IPS-18c (cell line): ENCODE measurements around the gene SLC17A2.

ENCODE experiments used
- H3K4me3 ChIP-seq: 2 replicates; pipeline ENCODE4 v1.7.0; 2013; ENCODE audit warnings: low read depth, mild to moderate bottlenecking, low read length, moderate library complexity; ENCODE audit not compliant: insufficient read depth
- H3K9me3 ChIP-seq: one replicate; pipeline ENCODE4 v1.6.1; 2013; ENCODE audit warnings: mild to moderate bottlenecking, low read length, moderate library complexity; ENCODE audit not compliant: control insufficient read depth, insufficient read depth

SLC17A2 gene

GRCh38 chr6:25930532-25931410 is at the start of gene SLC17A2:
TSS of gene SLC17A2 (minus strand) at chr6:25930691. CDS start at chr6:25925796, 4,895 bp downstream.
- Histone ChIP-seq H3K9me3 (no peaks in the 10 kb centered on the region), H3K4me3 (no peak within 1 kb of the TSS)

GRCh38 chr6:25975923-25976560 is 45.6 kb upstream of the SLC17A2 start:
- Histone ChIP-seq H3K9me3 (peaks cover 2% of the 10 kb centered on the region), H3K4me3 (no peak overlapping the region)

DNA sequence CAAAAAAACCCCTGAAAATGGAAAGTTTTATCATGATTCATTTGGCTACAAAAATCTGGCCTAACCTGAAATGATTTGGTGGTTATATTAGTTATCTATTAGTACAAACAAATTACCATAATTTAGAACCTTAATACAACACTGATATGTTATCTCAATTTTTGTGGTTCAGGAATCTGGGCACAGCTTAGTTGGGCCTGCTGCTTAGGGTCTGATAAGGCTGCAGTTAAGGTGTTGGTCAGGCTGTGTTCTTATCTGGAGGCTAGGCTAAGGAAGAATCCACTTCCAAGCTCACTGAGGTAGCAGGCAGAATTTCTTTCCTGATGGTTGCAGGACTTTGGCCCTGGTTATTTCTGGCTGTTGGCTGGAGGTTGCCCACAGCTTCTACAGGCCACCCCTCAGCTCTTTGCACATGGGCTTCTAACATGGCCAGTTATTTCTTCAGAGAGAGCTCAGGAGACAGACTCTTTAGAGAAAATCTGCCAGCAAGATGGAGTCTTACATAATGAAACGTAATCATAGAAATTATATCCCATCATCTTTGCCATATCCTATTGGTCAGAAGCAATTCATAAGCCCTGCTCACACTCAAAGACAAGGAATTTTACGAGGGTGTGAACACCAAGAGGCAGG is 43.5 kb upstream of the SLC17A2 start:
- Histone ChIP-seq H3K9me3 (no peaks in the 10 kb centered on the region), H3K4me3 (no peak overlapping the region)

DNA sequence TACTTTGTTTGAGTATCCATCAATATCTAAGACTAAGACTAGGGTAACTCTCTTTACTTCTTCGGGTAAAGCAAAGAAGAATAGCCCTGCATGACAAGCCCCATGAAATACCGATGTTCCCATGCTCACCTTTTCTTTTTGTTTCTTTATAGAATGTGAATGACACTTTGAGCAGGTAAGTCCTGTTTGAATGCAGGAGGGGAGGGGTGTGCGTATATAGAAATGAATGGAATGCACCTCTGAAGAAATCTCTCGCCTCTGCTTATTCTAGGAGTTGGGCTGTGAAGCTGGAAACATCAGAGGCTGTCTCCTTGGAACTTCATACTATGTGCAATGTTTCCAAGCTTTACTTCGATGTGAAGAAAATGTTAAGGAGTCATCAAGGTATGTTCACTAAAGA is 42.4 kb upstream of the SLC17A2 start:
- Histone ChIP-seq H3K4me3 (no peak overlapping the region), H3K9me3 (no peaks in the 10 kb centered on the region)

- Histone ChIP-seq H3K4me3 (no peak overlapping the region), H3K9me3 (no peaks in the 10 kb centered on the region)
Measured at GRCh38 chr6:25972128-25972527, 41.6 kb upstream of the SLC17A2 start.

DNA sequence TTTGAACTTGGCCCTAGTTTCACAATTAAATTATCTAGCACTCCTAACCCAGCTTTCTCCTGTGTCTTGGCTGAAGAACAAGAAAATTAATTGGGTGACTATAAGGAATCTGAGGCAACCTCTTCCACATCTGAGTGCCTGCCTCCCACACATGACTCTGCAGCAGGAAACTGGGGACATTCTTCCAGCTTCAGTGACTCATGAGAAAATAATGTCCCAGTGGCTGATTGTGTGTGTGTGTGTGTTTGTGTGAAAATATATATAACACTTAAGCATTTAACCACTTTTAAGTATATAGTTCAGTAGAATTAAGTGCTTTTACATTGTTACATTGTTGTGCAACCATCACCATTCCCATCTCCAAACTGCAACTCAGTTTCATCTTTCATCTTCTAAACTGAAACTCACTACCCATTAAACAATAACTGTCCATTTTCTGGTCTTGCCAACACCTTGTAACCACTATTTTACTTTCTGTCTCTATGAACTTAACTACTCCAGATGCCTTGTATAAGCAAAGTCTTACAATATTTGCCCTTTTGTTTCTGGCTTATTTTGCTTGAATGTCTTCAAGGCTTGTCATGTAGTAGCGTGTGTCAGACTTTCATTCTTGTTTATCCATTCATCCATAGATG is 40.8 kb upstream of the SLC17A2 start:
- H3K4me3 ChIP-seq, result no peak overlapping the region
- no peaks in the 10 kb centered on the region for H3K9me3 ChIP-seq

DNA sequence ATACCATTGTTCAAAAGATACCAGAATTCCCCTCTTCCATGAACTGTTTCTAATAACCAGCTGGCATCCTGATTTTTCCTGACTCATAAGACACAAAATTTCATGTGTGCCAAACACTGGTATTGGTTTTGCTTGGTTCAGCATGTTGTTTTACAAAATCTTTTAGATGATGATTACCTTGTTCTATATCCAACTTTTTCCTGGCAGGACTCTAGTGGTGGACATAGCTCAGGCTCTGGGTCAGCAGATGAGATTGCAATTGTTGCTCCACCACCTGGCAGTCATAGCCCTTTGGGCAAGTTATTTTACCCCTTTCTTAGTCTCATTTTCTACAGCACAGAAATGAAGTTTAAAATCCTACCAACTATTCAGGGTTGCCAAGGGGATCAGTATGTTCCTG is 38.3 kb upstream of the SLC17A2 start:
- Histone ChIP-seq H3K9me3 (no peaks in the 10 kb centered on the region), H3K4me3 (no peak overlapping the region)

DNA sequence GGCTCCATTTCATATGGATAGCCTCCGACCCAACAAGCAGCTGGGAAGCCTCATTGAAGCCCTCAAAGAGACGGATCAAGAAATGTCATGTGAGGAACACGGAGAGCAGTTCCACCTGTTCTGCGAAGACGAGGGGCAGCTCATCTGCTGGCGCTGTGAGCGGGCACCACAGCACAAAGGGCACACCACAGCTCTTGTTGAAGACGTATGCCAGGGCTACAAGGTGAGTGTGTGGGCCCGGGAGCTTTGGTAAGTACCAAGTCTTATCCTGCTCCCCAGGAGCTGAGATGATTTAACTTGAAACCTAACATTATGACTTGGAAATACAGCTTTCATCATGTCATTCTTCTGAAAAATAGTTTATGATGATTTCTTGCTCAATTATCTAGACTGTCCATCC is 36.2 kb upstream of the SLC17A2 start:
- H3K4me3 ChIP-seq, result no peak overlapping the region
- no peaks in the 10 kb centered on the region for H3K9me3 ChIP-seq

DNA sequence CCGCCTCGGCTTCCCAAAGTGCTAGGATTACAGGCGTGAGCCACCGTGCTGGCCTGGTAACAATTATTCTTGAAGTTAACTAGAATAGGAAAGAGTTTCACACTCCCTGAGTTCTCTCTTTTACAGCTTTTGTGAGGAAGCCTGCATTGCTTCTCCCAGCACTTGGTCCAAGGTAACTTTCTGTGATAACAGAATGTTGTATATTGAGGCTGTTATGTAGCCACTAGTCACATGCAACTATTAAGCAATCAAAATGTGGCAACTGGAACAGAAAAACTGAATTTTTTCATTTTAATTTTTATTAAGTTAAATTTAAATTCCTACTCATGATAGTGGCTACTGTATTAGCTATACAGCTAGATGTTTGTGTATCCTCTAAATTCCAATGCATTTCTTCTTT is 34.6 kb upstream of the SLC17A2 start:
- H3K4me3 ChIP-seq, result no peak overlapping the region
- H3K9me3 ChIP-seq, result peaks cover 2% of the 10 kb centered on the region

- Histone ChIP-seq H3K4me3 (peak overlapping the region; percentile 25; the same call in 1 of the 2 replicates), H3K9me3 (peaks cover 5% of the 10 kb centered on the region)
Measured at GRCh38 chr6:25963426-25964123, 33.1 kb upstream of the SLC17A2 start.

DNA sequence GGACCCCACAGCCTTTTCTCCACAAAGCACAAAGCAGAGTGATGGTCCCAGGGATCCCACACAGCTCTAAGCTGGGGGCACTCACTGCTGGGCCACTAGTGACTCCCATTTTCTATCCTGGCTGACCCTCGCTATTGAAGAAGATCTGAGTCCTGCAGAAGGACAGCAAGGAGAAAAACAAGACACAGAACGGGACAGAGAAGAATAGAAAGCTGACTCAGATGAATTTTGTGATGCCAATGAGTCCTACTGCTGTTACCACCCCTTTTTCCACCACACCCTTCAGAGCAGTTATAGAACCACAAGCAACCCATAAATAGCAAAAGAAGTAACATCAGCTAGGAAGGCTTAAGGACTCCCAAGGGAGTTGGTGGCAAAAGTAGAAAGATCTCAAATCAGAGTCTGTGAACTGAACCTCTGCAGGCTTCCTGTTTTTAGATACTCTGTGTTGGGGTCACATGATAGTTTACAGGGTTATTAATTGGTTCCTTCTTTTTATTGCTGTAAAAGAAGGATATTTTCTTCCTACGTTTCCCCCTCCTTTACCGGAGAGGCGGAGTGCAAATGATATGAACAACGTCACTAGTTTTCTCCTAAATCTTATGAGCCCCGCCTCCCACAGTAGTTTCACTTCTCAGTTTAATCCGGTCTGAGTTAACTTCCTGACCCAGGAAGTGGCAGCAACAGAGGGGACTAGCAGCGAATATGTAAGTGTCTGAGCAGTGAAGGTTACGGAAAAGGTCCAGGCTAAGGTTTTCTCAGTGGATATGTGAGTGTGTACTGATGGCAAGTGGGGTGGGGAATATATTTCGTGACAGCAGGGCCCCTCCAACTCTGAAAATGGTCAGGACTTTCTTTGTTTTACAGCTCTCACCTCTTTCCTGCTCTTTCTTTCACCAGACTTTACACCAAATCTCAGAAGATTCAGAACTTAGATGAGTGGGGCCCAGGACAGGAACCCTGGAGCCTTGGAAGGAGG is 31.9 kb upstream of the SLC17A2 start, which contains the start of gene TRIM38:
Gene TRIM38 (plus strand): TSS at position 654 of the 979 bp plus-strand sequence. CDS start 3,721 bp downstream, outside the sequence.
- peaks cover 7% of the 10 kb centered on the region for H3K9me3 ChIP-seq
- H3K4me3 ChIP-seq, result peak within 1 kb of the TSS; percentile 40; the same call in 1 of the 2 replicates

- Histone ChIP-seq H3K9me3 (peaks cover 10% of the 10 kb centered on the region), H3K4me3 (no peak overlapping the region)
Measured at GRCh38 chr6:25961619-25962148, 31.2 kb upstream of the SLC17A2 start.

GRCh38 chr6:25960734-25961133 is 30.2 kb upstream of the SLC17A2 start:
- Histone ChIP-seq H3K9me3 (peaks cover 10% of the 10 kb centered on the region), H3K4me3 (no peak overlapping the region)

DNA sequence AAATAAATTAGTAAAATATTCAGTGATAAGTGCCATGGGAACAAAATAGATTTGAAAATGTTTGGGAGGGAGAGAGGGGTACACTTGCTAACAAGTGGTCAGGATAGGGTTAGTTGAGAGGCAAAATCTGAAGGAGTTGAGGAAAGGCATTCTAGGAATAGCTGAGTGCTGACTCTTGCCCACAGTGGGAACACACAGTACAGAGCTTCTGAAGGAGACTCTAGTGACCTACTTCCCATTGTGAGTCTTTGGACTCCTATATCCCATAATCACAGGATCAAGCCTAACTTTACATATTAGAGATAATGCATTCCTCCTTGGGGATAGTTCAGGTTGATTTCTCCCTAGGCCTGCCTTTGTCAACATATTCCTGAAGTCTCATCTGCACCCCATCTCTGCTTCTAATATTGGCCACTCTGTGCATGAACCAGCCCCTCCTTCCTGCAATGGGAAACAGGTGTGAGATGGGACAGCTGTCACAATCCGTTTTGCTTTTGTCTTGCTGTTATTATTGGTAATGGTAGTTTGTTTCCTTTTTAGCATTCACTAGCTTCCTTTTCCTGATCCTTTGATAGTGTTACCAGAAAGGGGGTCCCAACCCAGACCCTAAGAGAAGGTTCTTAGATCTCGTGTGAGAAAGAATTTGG is 29.5 kb upstream of the SLC17A2 start:
- H3K4me3 ChIP-seq, result no peak overlapping the region

DNA sequence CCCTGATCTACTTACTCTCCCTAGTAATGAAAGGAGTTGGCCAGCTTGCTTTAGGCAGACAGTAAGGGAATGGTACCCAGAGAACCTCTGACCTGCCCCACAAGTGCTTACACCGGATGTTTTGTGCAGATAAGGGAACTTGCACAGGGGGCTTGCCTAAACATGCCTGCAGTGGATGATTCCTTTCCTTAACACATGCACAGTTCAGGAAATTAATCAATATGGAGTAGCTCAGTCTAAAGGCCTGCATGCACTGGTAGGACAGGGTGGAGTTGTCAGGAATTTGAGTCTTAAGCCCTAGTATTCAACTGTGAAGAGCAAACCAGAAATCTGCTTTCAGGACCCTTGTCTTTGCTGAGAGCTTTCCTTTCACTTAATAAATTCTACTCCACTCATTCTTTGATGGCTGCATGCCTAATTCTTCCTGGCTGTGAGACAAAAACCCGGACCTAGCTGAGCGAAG is 28.2 kb upstream of the SLC17A2 start:
- Histone ChIP-seq H3K9me3 (peaks cover 10% of the 10 kb centered on the region), H3K4me3 (no peak overlapping the region)

More for the DNA sequence above, 29.5 kb upstream of the SLC17A2 start:
- H3K9me3 ChIP-seq, result peaks cover 10% of the 10 kb centered on the region
